CD4-positive, alpha-beta T cell treated with Interleukin-15 for 4 hours (primary cell): ENCODE results near the gene IGIP.

Source experiments
- DNase-seq: peaks from one replicate; pipeline ENCODE4 v3.0.0-alpha.2; 2020; ENCODE audit warnings: low spot score

Gene IGIP

DNA sequence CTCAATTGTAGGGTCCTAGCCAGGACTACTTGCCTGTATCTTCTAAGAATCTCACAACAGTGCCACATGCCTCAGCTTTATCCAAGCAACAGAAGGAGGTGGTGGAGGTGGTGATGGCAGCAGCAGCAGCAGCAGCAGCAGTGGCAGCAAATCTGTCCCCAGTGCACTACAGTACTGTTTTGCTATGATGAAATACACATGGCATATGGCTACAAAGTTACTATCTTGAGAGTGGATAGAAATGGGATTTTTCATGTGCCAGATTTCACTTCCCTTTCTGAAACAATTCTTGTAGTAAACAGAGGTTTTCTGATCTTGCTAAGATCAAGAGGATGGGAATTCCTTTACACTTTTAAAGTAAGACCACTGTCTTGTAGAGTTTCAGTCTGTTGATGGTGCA, 41.2 kb downstream of the IGIP start:
- no peak for DNase-seq

DNA sequence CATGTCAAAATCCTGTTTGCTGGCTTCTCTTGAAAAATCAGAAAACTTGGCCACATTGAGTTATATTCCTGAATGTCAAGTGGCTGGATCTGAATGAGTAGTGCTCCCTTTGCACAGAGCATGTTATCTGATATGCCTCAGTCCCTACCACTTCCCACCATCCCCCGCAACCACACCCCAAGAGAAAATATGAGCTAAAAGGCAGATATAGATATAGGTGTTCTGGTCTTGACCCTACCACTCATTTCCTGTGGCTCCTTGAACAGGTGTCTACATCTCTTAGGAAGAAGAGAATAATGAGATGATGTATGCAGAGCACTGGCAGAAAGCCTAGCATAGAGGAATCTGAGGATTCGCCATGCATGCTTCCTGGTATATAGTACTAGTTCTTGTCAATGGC, 42.6 kb downstream of the IGIP start:
- DNase-seq = no peak

DNA sequence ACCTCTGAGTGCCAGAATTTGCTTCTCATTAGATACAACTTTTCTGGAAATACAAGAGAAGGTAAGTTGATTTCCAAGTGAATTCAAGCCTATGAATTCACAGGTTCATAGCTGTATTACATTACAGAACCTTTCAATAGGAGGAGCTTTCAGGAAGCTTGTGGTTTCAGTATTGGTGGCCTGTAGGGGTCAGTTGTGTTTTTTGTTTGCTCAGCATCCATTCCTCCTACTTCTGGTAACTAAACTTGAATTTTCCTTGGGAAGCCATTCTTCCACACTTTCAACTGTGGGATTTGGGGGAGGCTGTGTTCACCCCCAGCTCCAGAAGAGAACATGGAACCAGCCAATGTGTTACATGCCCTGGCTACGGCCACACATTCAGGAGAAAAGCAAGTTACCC, 43.7 kb downstream of the IGIP start:
- DNase-seq = no peak

DNA sequence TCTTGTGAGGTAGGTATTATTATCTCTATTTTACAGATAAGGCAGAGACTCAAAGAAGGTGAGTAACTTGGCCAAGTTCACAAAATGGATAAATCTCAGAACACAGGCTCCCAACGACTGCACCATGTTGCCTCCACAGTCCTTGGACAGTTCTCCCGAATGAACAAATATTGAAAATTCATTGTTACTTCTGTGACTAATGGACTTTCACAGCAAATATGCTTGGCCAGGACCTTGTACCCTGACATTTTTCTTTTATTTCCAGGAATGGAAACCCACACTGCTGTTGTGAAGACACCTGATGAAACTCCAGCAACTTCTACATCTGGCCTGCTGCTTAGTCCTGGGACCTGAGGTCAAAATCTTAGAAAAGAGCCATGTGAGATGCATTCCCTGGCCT, 46.7 kb downstream of the IGIP start:
- no peak for DNase-seq

DNA sequence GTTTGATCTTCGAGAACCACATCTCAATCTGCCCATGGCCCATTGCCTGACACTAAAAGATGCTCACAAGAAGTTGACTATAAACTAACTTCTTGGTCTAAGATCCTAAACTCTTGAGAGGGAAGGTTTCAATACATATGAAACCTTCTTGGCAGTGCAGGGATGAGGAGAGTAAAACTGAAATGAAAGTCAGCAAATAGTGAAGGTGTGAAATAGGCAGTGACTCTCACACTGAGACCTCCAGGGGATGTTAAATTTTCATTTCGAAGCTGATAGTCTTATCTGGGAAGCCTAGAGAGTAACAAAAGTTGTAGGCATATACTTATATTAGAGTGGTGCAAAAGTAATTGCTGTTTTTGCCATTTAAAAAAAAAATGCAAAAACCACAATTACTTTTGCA, 48.3 kb downstream of the IGIP start:
- DNase-seq = no peak

DNA sequence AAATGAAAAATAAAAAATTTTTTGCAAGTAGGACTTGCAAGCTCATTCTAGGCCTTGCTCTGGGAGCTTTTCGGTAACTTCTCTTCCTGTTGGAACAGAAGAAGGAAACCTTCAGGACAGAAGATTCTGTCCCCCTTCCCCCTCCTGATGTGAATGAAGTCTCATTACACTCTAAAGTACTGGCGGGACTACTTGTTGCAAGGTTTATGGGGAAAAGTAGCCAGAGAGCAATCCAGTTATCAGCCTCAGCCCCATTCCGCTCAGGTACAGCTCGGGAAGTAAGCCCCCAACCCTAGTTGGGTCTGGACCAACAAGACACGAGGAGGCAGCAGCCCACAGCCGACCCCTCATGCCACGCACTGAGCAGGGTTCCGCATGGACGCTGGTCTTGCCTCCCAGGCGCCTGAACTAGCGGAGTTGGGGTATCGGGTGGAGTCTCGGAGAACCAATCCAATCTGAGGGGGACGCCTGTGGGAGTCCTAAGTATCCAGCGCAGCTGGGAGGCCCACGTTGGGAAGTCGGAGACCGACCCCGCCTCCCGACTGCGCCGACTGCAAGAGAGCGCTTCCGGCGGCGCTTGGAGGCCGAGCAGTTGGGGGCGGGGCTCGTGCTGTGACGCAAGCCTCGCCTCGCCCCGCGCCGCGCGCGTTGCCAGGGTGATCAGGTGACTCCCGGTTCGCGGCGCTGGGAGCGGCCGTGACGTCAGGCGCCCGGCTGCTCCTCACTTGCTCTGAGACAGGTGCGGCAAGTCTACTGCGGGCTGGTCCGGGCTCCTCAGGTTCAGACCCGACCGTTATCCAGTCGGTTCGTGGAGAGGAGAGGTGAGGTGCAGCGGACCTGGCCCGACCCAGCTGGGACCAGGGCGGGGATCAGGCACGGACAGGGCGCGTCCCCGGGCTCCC, 49.0 kb downstream of the IGIP start, which contains the start of gene CYSTM1:
CYSTM1 (plus strand) TSS at position 724 of the 902 bp plus-strand sequence. CDS start 19,278 bp downstream, outside the sequence.
- peak; percentile 93 for DNase-seq

DNA sequence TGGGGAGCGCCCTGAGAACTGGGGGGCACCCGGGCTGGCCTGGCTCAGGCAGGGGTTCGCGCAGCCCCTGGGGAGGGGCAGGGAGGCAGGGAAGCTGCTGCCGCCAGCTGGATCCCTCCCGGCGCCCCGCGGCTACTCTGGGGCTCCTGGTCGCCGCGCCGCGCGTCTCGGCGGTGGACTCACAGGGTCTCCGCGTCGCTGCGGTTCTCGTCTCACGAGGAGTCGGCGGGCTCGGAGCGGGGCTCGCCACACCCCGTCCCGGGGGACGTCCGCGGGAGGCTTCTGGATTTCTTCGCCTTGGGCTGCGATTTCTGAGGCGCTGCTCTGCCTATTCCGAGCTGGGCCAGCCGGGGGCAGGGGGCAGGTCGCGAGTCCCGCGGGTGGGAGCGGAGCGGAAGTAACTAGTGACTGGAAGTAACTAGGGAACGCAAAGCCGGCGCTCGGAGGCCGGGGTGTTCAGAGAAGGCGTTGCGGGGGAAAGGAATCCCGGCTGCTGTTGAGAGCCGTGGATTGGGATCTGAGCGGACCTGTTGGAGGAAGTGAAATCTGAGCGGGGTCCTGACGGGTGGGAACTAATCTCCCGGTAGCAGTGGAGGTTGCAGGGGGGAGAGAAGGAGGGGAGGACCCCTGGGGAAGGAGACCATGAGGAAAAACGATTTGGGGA, 49.8 kb downstream of the IGIP start:
- DNase-seq = peak; percentile 47

DNA sequence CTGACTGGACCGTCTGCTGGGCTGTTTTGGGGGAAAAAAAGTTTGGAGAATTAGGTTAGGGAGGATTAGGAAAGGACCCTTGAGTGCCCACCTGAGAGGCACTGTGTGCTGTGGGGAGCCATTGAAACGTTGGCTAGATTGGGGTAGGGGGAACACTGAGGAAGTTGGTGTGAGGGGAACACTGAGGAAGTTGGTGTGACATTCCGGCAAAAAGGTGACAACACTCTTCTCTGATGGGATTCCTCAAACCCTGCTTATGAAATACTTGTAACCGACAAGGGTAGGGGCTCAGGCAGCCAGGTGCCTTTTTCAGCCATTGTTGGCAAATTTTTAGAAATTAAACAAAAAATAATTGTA, 50.3 kb downstream of the IGIP start:
- no peak for DNase-seq

DNA sequence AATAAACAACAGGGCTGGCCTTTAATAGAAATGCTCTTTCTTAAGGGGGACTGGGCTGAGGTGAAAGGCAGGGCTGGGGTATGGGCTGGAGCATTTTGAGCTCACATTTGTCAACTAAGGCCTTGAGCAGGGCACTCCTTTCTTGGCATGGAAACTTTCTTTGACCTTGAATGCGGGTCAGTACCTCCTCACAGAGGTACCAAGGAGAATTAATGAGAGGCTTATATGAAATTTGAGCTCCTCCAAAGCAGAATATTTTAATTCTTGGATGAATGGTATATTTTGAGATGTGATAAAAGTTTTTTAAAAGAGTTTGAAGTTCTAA, 52.3 kb downstream of the IGIP start:
- no peak for DNase-seq

DNA sequence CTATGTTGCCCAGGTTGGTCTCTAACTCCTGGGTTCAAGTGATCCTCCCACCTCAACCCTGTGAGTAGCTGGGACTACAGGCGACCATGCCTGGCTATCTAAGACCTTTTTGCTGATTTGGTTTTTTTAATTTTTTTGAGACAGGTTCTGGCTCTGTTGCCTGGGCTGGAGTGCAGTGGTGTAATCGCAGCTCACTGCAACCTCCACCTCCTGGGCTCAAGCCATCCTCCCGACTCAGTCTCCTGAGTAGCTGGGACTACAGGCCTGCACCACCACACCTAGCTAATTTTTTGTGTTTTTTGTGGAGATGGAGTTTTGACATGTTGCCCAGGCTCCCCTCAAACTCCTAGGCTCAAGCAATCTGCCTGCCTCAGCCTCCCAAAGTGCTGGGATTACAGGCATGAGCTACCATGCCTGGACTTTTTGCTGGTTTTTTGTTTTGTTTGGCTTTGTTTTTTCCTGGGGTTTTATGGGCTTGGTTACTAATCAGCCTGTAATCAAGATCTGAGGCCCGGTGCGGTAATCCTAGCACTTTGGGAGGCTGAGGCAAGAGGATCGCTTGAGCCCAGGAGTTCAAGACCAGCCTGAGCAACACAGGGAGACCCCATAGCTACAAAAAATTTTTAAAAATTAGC, 52.9 kb downstream of the IGIP start:
- no peak for DNase-seq
